H9 (cell line): ENCODE data around the gene UBE2U. TPM values are rescaled to one million over a fixed set of nuclear protein-coding genes. Genes with fewer than 3 reads are reported as not detected.

Experiments used
- DNase-seq: peaks from one replicate; pipeline ENCODE4 v3.0.0-alpha.2; 2017
- H2AFZ ChIP-seq: one replicate; pipeline ENCODE4 v1.6.1; 2013; ENCODE audit warnings: mild to moderate bottlenecking, low read length, control low read depth, moderate library complexity
- H2AK5ac ChIP-seq: 2 replicates; pipeline ENCODE4 v1.6.1; 2013; ENCODE audit warnings: low read length, control low read depth, mixed read lengths; ENCODE audit not compliant: insufficient read length
- H2BK120ac ChIP-seq: one replicate; pipeline ENCODE4 v1.6.1; 2013; ENCODE audit warnings: low read depth, mild to moderate bottlenecking, low read length, control low read depth, inconsistent platforms; ENCODE audit not compliant: poor library complexity, severe bottlenecking
- H2BK12ac ChIP-seq: 2 replicates; pipeline ENCODE4 v1.6.1; 2013; ENCODE audit warnings: low read length, control low read depth, mixed read lengths, low read depth; ENCODE audit not compliant: insufficient read length
- H2BK15ac ChIP-seq: 2 replicates; pipeline ENCODE4 v1.6.1; 2013; ENCODE audit warnings: low read depth, low read length, control low read depth
- H2BK20ac ChIP-seq: one replicate; pipeline ENCODE4 v1.6.1; 2013; ENCODE audit warnings: low read depth, mild to moderate bottlenecking, low read length, control low read depth, inconsistent platforms; ENCODE audit not compliant: poor library complexity, severe bottlenecking
- H2BK5ac ChIP-seq: 2 replicates; pipeline ENCODE4 v1.6.1; 2013; ENCODE audit warnings: low read length, control low read depth, mixed read lengths; ENCODE audit not compliant: insufficient read length
- H3K14ac ChIP-seq: 2 replicates; pipeline ENCODE4 v1.6.1; 2013; ENCODE audit warnings: low read length, control low read depth; ENCODE audit not compliant: insufficient read depth
- H3K18ac ChIP-seq: 2 replicates; pipeline ENCODE4 v1.6.1; 2013; ENCODE audit warnings: low read depth, mild to moderate bottlenecking, mixed read lengths, low read length, control low read depth; ENCODE audit not compliant: insufficient read length
- H3K23ac ChIP-seq: 2 replicates; pipeline ENCODE4 v1.6.1; 2013; ENCODE audit warnings: low read length, control low read depth, mixed read lengths, low read depth; ENCODE audit not compliant: insufficient read length
- H3K23me2 ChIP-seq: 2 replicates; pipeline ENCODE4 v1.6.1; 2013; ENCODE audit warnings: low read depth, mild to moderate bottlenecking, mixed read lengths, low read length, control low read depth; ENCODE audit not compliant: insufficient read length, poor library complexity, severe bottlenecking
- H3K27ac ChIP-seq: 2 replicates; pipeline ENCODE4 v1.5.1; 2013; ENCODE audit warnings: low read length, control low read depth, mixed read lengths, low read depth; ENCODE audit not compliant: insufficient read length
- H3K27me3 ChIP-seq: 2 replicates; pipeline ENCODE4 v1.6.1; 2013; ENCODE audit warnings: low read length, control low read depth, inconsistent platforms; ENCODE audit not compliant: insufficient read depth
- H3K4ac ChIP-seq: 2 replicates; pipeline ENCODE4 v1.6.1; 2013; ENCODE audit warnings: low read depth, mild to moderate bottlenecking, control low read depth, inconsistent platforms, low read length, moderate library complexity
- H3K4me1 ChIP-seq: 2 replicates; pipeline ENCODE4 v1.6.1; 2013; ENCODE audit warnings: low read length, control low read depth, inconsistent platforms; ENCODE audit not compliant: insufficient read depth
- H3K4me2 ChIP-seq: 2 replicates; pipeline ENCODE4 v1.6.1; 2013; ENCODE audit warnings: low read length, control low read depth, mixed read lengths; ENCODE audit not compliant: insufficient read length, insufficient read depth
- H3K56ac ChIP-seq: 2 replicates; pipeline ENCODE4 v1.6.1; 2013; ENCODE audit warnings: low read depth, mild to moderate bottlenecking, mixed read lengths, low read length, control low read depth; ENCODE audit not compliant: insufficient read length
- H3K79me1 ChIP-seq: 2 replicates; pipeline ENCODE4 v1.6.1; 2013; ENCODE audit warnings: low read depth, mild to moderate bottlenecking, moderate library complexity, low read length, control low read depth, inconsistent platforms; ENCODE audit not compliant: insufficient read depth, poor library complexity, severe bottlenecking
- H3K79me2 ChIP-seq: 2 replicates; pipeline ENCODE4 v1.6.1; 2013; ENCODE audit warnings: low read length, control low read depth, inconsistent platforms; ENCODE audit not compliant: insufficient read depth
- H3K9ac ChIP-seq: 2 replicates; pipeline ENCODE4 v1.6.1; 2013; ENCODE audit warnings: low read length, control low read depth, mixed read lengths; ENCODE audit not compliant: insufficient read length; ENCODE audit errors: extremely low read depth
- H3K9me3 ChIP-seq: one replicate; pipeline ENCODE4 v1.6.1; 2013; ENCODE audit warnings: low read depth, low read length, inconsistent platforms; ENCODE audit not compliant: control insufficient read depth
- H3T11ph ChIP-seq: one replicate; pipeline ENCODE4 v1.6.1; 2013; ENCODE audit warnings: mild to moderate bottlenecking, low read length, control low read depth, inconsistent platforms
- H4K20me1 ChIP-seq: one replicate; pipeline ENCODE4 v1.6.1; 2013; ENCODE audit not compliant: control insufficient read depth, insufficient read length, insufficient read depth
- H4K5ac ChIP-seq: 2 replicates; pipeline ENCODE4 v1.6.1; 2013; ENCODE audit warnings: low read depth, mild to moderate bottlenecking, mixed read lengths, low read length, control low read depth; ENCODE audit not compliant: insufficient read length
- H4K8ac ChIP-seq: replicated peaks from 2 replicates; pipeline ENCODE4 v1.6.1; 2013; ENCODE audit warnings: low read length, control low read depth, mixed read lengths, low read depth; ENCODE audit not compliant: insufficient read length
- H4K91ac ChIP-seq: 2 replicates; pipeline ENCODE4 v1.6.1; 2013; ENCODE audit warnings: low read depth, mild to moderate bottlenecking, moderate library complexity, mixed read lengths, low read length, control low read depth; ENCODE audit not compliant: insufficient read length
- H3K27ac Mint-ChIP-seq, 3 experiments: 2 replicates in 2 of 3; 3 replicates in 1 of 3; pipeline ENCODE4 v1.8.0; 2020 to 2021; ENCODE audit warnings: mixed read lengths in 3 of 3, mild to moderate bottlenecking in 1 of 3, moderate library complexity in 1 of 3
- H3K27me3 Mint-ChIP-seq: 2 replicates; pipeline ENCODE4 v1.8.0; 2021; ENCODE audit warnings: low read depth, mild to moderate bottlenecking, moderate library complexity, mixed read lengths
- H3K36me3 Mint-ChIP-seq, 3 experiments: 2 replicates in 2 of 3; 3 replicates in 1 of 3; pipeline ENCODE4 v1.8.0; 2020 to 2021; ENCODE audit warnings: low read depth in 3 of 3, mixed read lengths in 3 of 3; ENCODE audit not compliant: insufficient read depth in 1 of 3
- H3K4me1 Mint-ChIP-seq, 2 experiments: 2 replicates each; pipeline ENCODE4 v1.8.0; 2020; ENCODE audit warnings: mixed read lengths in 2 of 2
- H3K4me3 Mint-ChIP-seq, 2 experiments: 2 replicates in 1 of 2; 3 replicates in 1 of 2; pipeline ENCODE4 v1.8.0; 2020 to 2021; ENCODE audit warnings: mild to moderate bottlenecking in 2 of 2, mixed read lengths in 2 of 2, moderate library complexity in 1 of 2
- H3K9me3 Mint-ChIP-seq, 2 experiments: 2 replicates in 1 of 2; 3 replicates in 1 of 2; pipeline ENCODE4 v1.8.0; 2020; ENCODE audit warnings: mild to moderate bottlenecking in 2 of 2, mixed read lengths in 2 of 2, moderate library complexity in 1 of 2
- CTCF ChIP-seq: fragments of 200-600 bp; sonication (generic); conservative IDR thresholded peaks from 3 replicates; pipeline ENCODE4 v1.8.0; 2021; ENCODE audit warnings: antibody characterized with exemption, mild to moderate bottlenecking
- total RNA-seq: library from RNA; stranded (reverse); gene quantifications from 2 replicates; pipeline ENCODE4 v1.2.1, GENCODE V29; 2021

Gene UBE2U
- total RNA-seq, 1 experiment from 2014 or later = not detected

GRCh38 chr1:64235181-64235580, 31.8 kb downstream of the UBE2U start:
- H4K91ac ChIP-seq = no peak overlapping the region
- Mint-ChIP-seq H3K4me3 (no peak overlapping the region), H3K4me1 (peaks cover 2 to 3% of the 10 kb centered on the region in 2 experiments; a peak in 1 of 4 replicates), H3K9me3 (no peaks in the 10 kb centered on the region), H3K27me3 (peaks cover 2% of the 10 kb centered on the region; the same call in 1 of the 2 replicates), H3K27ac (no peak overlapping the region), H3K36me3 (no peaks in the 10 kb centered on the region)
- no peaks in the 10 kb centered on the region for H4K20me1 ChIP-seq
- H3K56ac ChIP-seq = no peak overlapping the region
- H3K23ac ChIP-seq = no peak overlapping the region
- no peaks in the 10 kb centered on the region for H3K27me3 ChIP-seq
- H3K14ac ChIP-seq = no peak overlapping the region
- H2BK5ac ChIP-seq = no peak overlapping the region
- no peaks in the 10 kb centered on the region for H3K79me2 ChIP-seq
- no peak overlapping the region for H4K5ac ChIP-seq
- no peak for TF ChIP-seq CTCF
- H2AK5ac ChIP-seq = no peak overlapping the region
- H3K9me3 ChIP-seq = no peaks in the 10 kb centered on the region
- no peaks in the 10 kb centered on the region for H3K4me1 ChIP-seq
- H3K4me2 ChIP-seq = no peak overlapping the region
- H3T11ph ChIP-seq = no peak overlapping the region
- no peak overlapping the region for H3K4ac ChIP-seq
- H3K9ac ChIP-seq = no peak overlapping the region
- H2BK15ac ChIP-seq = no peak overlapping the region
- no peak overlapping the region for H2BK12ac ChIP-seq
- DNase-seq = no peak
- H4K8ac ChIP-seq = no peak overlapping the region
- no peak overlapping the region for H2AFZ ChIP-seq
- H3K18ac ChIP-seq = no peak overlapping the region
- H2BK20ac ChIP-seq = no peak overlapping the region
- H3K27ac ChIP-seq = no peak overlapping the region
- H3K23me2 ChIP-seq = no peaks in the 10 kb centered on the region
- H2BK120ac ChIP-seq = no peak overlapping the region
- no peaks in the 10 kb centered on the region for H3K79me1 ChIP-seq
